ENCODE measurements around the gene IGHMBP2.

DNA sequence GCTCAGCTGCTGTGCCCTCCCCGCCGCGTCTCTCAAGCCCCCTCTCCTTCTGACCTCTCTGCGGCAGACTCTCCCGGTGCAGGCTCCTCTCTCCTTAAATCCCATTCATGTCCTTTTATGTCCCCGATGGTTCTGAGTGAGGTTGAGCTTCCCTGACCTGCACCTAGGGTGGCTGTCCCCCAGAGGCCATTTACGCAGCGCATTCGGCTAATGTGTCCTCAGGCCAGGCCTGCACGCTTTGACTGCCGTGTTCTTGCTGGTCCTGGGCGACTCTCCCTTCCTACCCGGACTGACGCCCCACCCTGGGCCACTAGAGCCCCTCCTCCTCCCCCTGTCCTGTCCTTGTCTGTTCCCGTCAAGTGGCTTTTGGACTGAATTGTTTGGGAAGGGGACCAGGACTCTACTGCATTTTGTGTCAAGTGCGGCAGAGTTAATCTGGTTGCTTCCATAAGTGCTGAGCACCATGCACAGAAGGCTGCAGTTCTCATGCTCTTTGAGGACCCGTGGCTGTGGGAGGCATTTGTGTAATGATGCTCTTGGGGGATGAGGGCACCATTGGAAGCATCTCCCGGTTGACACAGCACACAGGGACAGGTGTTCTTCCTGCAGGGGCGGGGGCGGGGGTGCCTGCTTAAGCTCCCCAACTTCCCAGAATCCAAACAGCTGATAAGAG, 37.1 kb downstream of the IGHMBP2 start:
- TF ChIP-seq, protein P1, sequence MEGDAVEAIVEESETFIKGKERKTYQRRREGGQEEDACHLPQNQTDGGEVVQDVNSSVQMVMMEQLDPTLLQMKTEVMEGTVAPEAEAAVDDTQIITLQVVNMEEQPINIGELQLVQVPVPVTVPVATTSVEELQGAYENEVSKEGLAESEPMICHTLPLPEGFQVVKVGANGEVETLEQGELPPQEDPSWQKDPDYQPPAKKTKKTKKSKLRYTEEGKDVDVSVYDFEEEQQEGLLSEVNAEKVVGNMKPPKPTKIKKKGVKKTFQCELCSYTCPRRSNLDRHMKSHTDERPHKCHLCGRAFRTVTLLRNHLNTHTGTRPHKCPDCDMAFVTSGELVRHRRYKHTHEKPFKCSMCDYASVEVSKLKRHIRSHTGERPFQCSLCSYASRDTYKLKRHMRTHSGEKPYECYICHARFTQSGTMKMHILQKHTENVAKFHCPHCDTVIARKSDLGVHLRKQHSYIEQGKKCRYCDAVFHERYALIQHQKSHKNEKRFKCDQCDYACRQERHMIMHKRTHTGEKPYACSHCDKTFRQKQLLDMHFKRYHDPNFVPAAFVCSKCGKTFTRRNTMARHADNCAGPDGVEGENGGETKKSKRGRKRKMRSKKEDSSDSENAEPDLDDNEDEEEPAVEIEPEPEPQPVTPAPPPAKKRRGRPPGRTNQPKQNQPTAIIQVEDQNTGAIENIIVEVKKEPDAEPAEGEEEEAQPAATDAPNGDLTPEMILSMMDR (IDR thresholded peaks at IDR 0.05) = no peak
- TF ChIP-seq POLR2A (IDR thresholded peaks at IDR 0.05) = no peak
